Panc1 (cell line): ENCODE measurements around the gene TNFSF9. TPM values are rescaled to one million over a fixed set of nuclear protein-coding genes. Genes with fewer than 3 reads are reported as not detected.

Experiments
- ATAC-seq: fragments of 200-7000 bp; cut with Tn5 transposase; 2 replicates; pipeline ENCODE4 v1.9.1; 2020; ENCODE audit warnings: mild to moderate bottlenecking, moderate library complexity
- BruUV-seq: library from RNA; stranded (reverse); fragments of 400-500 nt; replicated peaks from 2 replicates; lab custom pipeline; 2021; lab: Mats Ljungman, UMichigan
- CTCF ChIA-PET: fragments of 300-600 bp; sonication (Branson Sonifier 250); formaldehyde crosslinking; loops from one replicate; lab custom pipeline; 2022; ENCODE audit warnings: antibody characterized with exemption; lab: Charles Lee
- POLR2A ChIA-PET: fragments of 300-600 bp; sonication (Branson Sonifier 250); formaldehyde crosslinking; loops from one replicate; lab custom pipeline; 2022; ENCODE audit warnings: antibody characterized with exemption; lab: Charles Lee
- DNase-seq: peaks from one replicate; pipeline ENCODE4 v3.0.0-alpha.2; 2010; ENCODE audit warnings: low read depth, low spot score
- H3K27ac ChIP-seq: 2 replicates; pipeline ENCODE4 v1.5.1; 2011; ENCODE audit warnings: mild to moderate bottlenecking, low read length, inconsistent platforms
- H3K27me3 ChIP-seq: fragments of 200-500 bp; sonication (Bioruptor generic); 2 replicates; pipeline ENCODE4 v1.6.0; 2014; ENCODE audit warnings: low read length, inconsistent platforms; ENCODE audit not compliant: control insufficient read depth, insufficient read depth
- H3K36me3 ChIP-seq: fragments of 200-500 bp; sonication (Bioruptor generic); 2 replicates; pipeline ENCODE4 v1.5.1; 2014; ENCODE audit warnings: inconsistent platforms, mild to moderate bottlenecking, low read length, moderate library complexity; ENCODE audit not compliant: control insufficient read depth, insufficient read depth
- H3K4me1 ChIP-seq: 2 replicates; pipeline ENCODE4 v1.5.1; 2011; ENCODE audit warnings: inconsistent platforms, mild to moderate bottlenecking, low read length, moderate library complexity; ENCODE audit not compliant: control insufficient read depth, insufficient read depth
- H3K4me3 ChIP-seq, 2 experiments: 2 replicates each; pipeline ENCODE4 v1.5.1; 2011 to 2012; ENCODE audit warnings: low read depth in 2 of 2, low read length in 2 of 2, mild to moderate bottlenecking in 2 of 2, inconsistent platforms in 1 of 2, moderate library complexity in 1 of 2
- H3K9me3 ChIP-seq: fragments of 200-500 bp; sonication (Bioruptor generic); 2 replicates; pipeline ENCODE4 v1.5.1; 2014; ENCODE audit warnings: low read depth, mild to moderate bottlenecking, inconsistent platforms, low read length, moderate library complexity; ENCODE audit not compliant: control insufficient read depth, insufficient read depth
- POLR2AphosphoS5 ChIP-seq: IDR thresholded peaks from 2 replicates; pipeline ENCODE4 v1.6.1; 2012; ENCODE audit warnings: mild to moderate bottlenecking, low read depth, low read length, moderate library complexity
- REST ChIP-seq, 2 experiments: IDR thresholded peaks; 2 replicates each; pipeline ENCODE4 v1.6.1; 2011 to 2012; ENCODE audit warnings: low read depth in 2 of 2, control low read depth in 1 of 2, low read length in 1 of 2, mild to moderate bottlenecking in 1 of 2, moderate library complexity in 1 of 2; ENCODE audit not compliant: insufficient read depth in 1 of 2
- SIN3A ChIP-seq: IDR thresholded peaks from 2 replicates; pipeline ENCODE4 v1.6.1; 2012; ENCODE audit warnings: low read depth, mild to moderate bottlenecking, low read length, moderate library complexity, borderline replicate concordance; ENCODE audit not compliant: insufficient read depth
- TCF7L2 ChIP-seq: IDR thresholded peaks from 2 replicates; pipeline ENCODE4 v1.6.1; 2011; ENCODE audit warnings: mild to moderate bottlenecking, low read depth, low read length, inconsistent platforms
- in situ Hi-C: cut with HindIII; loops from 2 replicates; pipeline ENCODE4 v1.10.0; 2016; ENCODE audit warnings: low sequenced_read_pairs, low pct_unique_long_range_greater_than_20kb
- intact Hi-C: fragments of 100-400 bp; cut with micrococcal nuclease; formaldehyde crosslinking; loops from one replicate; pipeline ENCODE4 v1.10.0; 2022; ENCODE audit not compliant: unreplicated experiment
- total RNA-seq: library from RNA; stranded (reverse); gene quantifications from one replicate; pipeline ENCODE4 v1.2.1, GENCODE V29; 2021; ENCODE audit not compliant: unreplicated experiment
- TF ChIP-seq, protein P1 (sequence below): fragments of 450-650 bp; IDR thresholded peaks from 2 replicates; pipeline ENCODE4 v1.5.1; 2017; ENCODE audit warnings: mild to moderate bottlenecking

TNFSF9 gene
- total RNA-seq, 1 experiment from 2014 or later = 2.9 TPM

GRCh38 chr19:6573350-6573749, 42.5 kb downstream of the TNFSF9 start:
- DNase-seq = no peak
- no peaks in the 10 kb centered on the region for H3K9me3 ChIP-seq
- no TSS peak for BruUV-seq
- H3K36me3 ChIP-seq = no peaks in the 10 kb centered on the region
- H3K27ac ChIP-seq = no peak overlapping the region
- CTCF ChIA-PET = no interaction called here
- H3K4me3 ChIP-seq = no peak overlapping the region
- TF ChIP-seq SIN3A = no peak
- no peak for TF ChIP-seq TCF7L2
- no peak for TF ChIP-seq REST (IDR thresholded peaks at IDR 0.05; ENCODE audit: insufficient read depth in 1 of 2, low read depth in 2 of 2, low read length in 1 of 2)
- TF ChIP-seq, protein P1, sequence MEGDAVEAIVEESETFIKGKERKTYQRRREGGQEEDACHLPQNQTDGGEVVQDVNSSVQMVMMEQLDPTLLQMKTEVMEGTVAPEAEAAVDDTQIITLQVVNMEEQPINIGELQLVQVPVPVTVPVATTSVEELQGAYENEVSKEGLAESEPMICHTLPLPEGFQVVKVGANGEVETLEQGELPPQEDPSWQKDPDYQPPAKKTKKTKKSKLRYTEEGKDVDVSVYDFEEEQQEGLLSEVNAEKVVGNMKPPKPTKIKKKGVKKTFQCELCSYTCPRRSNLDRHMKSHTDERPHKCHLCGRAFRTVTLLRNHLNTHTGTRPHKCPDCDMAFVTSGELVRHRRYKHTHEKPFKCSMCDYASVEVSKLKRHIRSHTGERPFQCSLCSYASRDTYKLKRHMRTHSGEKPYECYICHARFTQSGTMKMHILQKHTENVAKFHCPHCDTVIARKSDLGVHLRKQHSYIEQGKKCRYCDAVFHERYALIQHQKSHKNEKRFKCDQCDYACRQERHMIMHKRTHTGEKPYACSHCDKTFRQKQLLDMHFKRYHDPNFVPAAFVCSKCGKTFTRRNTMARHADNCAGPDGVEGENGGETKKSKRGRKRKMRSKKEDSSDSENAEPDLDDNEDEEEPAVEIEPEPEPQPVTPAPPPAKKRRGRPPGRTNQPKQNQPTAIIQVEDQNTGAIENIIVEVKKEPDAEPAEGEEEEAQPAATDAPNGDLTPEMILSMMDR = no peak
- no peak for TF ChIP-seq POLR2AphosphoS5
- H3K4me1 ChIP-seq = no peaks in the 10 kb centered on the region
- no peaks in the 10 kb centered on the region for H3K27me3 ChIP-seq
- intact Hi-C loops (no loop called here), in situ Hi-C loops (no loop called here)
- POLR2A ChIA-PET = no interaction called here
- ATAC-seq = no peak

- H3K4me1 ChIP-seq = no peaks in the 10 kb centered on the region
- no peak overlapping the region for H3K27ac ChIP-seq
- TF ChIP-seq SIN3A (no peak), POLR2AphosphoS5 (no peak), TCF7L2 (no peak), REST (IDR thresholded peaks at IDR 0.05; ENCODE audit: insufficient read depth in 1 of 2, low read depth in 2 of 2, low read length in 1 of 2) (no peak)
- TF ChIP-seq, protein P1 = no peak
- no TSS peak for BruUV-seq
- ATAC-seq = no peak
- no peak for DNase-seq
- H3K4me3 ChIP-seq = no peak overlapping the region
- no peaks in the 10 kb centered on the region for H3K9me3 ChIP-seq
- in situ Hi-C loops (no loop called here), intact Hi-C loops (no loop called here)
- ChIA-PET POLR2A (no interaction called here), CTCF (no interaction called here)
- no peaks in the 10 kb centered on the region for H3K27me3 ChIP-seq
- H3K36me3 ChIP-seq = no peaks in the 10 kb centered on the region
Measured at GRCh38 chr19:6576869-6577475, 46.1 kb downstream of the TNFSF9 start.
